Keratinocyte (primary cell): ENCODE results near the gene EFCAB6. TPM values are rescaled to one million over a fixed set of nuclear protein-coding genes. Genes with fewer than 3 reads are reported as not detected.

Experiments used
- DNase-seq: peaks from one replicate; pipeline ENCODE4 v3.0.0-alpha.2; 2011; ENCODE audit warnings: low read depth, missing footprints, low spot score
- FAIRE-seq: peaks from 2 replicates; lab custom pipeline; 2011; peaks lifted over from hg19 to GRCh38; lab: Jason Lieb, UNC
- H2AFZ ChIP-seq: 2 replicates; pipeline ENCODE4 v1.6.0; 2012; ENCODE audit warnings: low read length, control low read depth, inconsistent platforms; ENCODE audit not compliant: control insufficient read depth
- H3K27ac ChIP-seq: 2 replicates; pipeline ENCODE4 v1.5.1; 2011; ENCODE audit warnings: low read length; ENCODE audit not compliant: control insufficient read depth, insufficient read depth
- H3K27me3 ChIP-seq: 3 replicates; pipeline ENCODE4 v1.6.0; 2011; ENCODE audit warnings: low read length; ENCODE audit not compliant: control insufficient read depth, insufficient read depth; ENCODE audit errors: extremely low read depth
- H3K36me3 ChIP-seq, 2 experiments: 2 replicates in 1 of 2; 3 replicates in 1 of 2; pipeline ENCODE4 v1.5.1; 2011; ENCODE audit warnings: low read length in 2 of 2, mild to moderate bottlenecking in 1 of 2; ENCODE audit not compliant: control insufficient read depth in 2 of 2, insufficient read depth in 2 of 2; ENCODE audit errors: extremely low read depth in 1 of 2
- H3K4me1 ChIP-seq: 3 replicates; pipeline ENCODE4 v1.5.1; 2011; ENCODE audit warnings: low read length; ENCODE audit not compliant: control insufficient read depth, insufficient read depth; ENCODE audit errors: extremely low read depth
- H3K4me2 ChIP-seq: 3 replicates; pipeline ENCODE4 v1.6.0; 2011; ENCODE audit warnings: low read depth, low read length; ENCODE audit not compliant: control insufficient read depth, insufficient read depth; ENCODE audit errors: extremely low read depth
- H3K4me3 ChIP-seq, 3 experiments: fragments of 200-600 bp in 1 of 3; sonication (generic) in 1 of 3; 2 replicates in 2 of 3; 3 replicates in 1 of 3; pipeline ENCODE4 v1.5.1; 2011 to 2016; ENCODE audit warnings: low read length in 3 of 3, mild to moderate bottlenecking in 3 of 3, control low read depth in 2 of 3, inconsistent platforms in 1 of 3, low read depth in 1 of 3, mixed read lengths in 1 of 3, mixed run types in 1 of 3, moderate library complexity in 1 of 3; ENCODE audit not compliant: control insufficient read depth in 2 of 3, insufficient read depth in 2 of 3; ENCODE audit errors: extremely low read depth in 1 of 3
- H3K79me2 ChIP-seq: 2 replicates; pipeline ENCODE4 v1.6.0; 2012; ENCODE audit warnings: low read length; ENCODE audit not compliant: control insufficient read depth, insufficient read depth
- H3K9ac ChIP-seq: 3 replicates; pipeline ENCODE4 v1.6.0; 2011; ENCODE audit warnings: low read length; ENCODE audit not compliant: control insufficient read depth, insufficient read depth; ENCODE audit errors: extremely low read depth
- H3K9me1 ChIP-seq: 3 replicates; pipeline ENCODE4 v1.6.0; 2011; ENCODE audit warnings: low read length; ENCODE audit not compliant: control insufficient read depth, insufficient read depth; ENCODE audit errors: extremely low read depth
- H3K9me3 ChIP-seq: 2 replicates; pipeline ENCODE4 v1.5.1; 2012; ENCODE audit warnings: low read depth, low read length; ENCODE audit not compliant: control insufficient read depth
- H4K20me1 ChIP-seq: 3 replicates; pipeline ENCODE4 v1.6.0; 2011; ENCODE audit warnings: low read length; ENCODE audit not compliant: control insufficient read depth, insufficient read depth; ENCODE audit errors: extremely low read depth
- EZH2 ChIP-seq: IDR thresholded peaks from one replicate; pipeline ENCODE4 v1.6.1; 2012; ENCODE audit warnings: inconsistent platforms, mild to moderate bottlenecking, low read length, moderate library complexity
- dilution Hi-C: fragments of 300-500 bp; cut with MboI; formaldehyde crosslinking; loops from one replicate; pipeline ENCODE4 v1.7.0; 2020; ENCODE audit warnings: low sequenced_read_pairs; ENCODE audit not compliant: extremely low pct_ligation_motif_present
- polyA plus RNA-seq, 5 experiments: library from polyadenylated mRNA; depleted of rRNA in 3 of 5; stranded (reverse) in 3 of 5; stranded (forward) in 1 of 5; unstranded in 1 of 5; fragments of >200 nt; gene quantifications; 1 replicate in 1 of 5; 2 replicates in 3 of 5; 3 replicates in 1 of 5; pipeline versions ENCODE4 v1.2.1 to v1.2.3, GENCODE V29; 2011 to 2012; ENCODE audit warnings: missing spikeins in 2 of 5, low read depth in 1 of 5, low replicate concordance in 1 of 5
- TF ChIP-seq, protein P1 (sequence below), 3 experiments: IDR thresholded peaks in 1 of 3; conservative IDR thresholded peaks in 1 of 3; optimal IDR thresholded peaks in 1 of 3; 2 replicates in 2 of 3; 3 replicates in 1 of 3; pipeline versions ENCODE3 to v1.5.1; 2011; ENCODE audit warnings: low read length in 3 of 3, mild to moderate bottlenecking in 3 of 3, moderate library complexity in 2 of 3, control low read depth in 1 of 3, inconsistent platforms in 1 of 3; ENCODE audit not compliant: insufficient read depth in 2 of 3; ENCODE audit errors: extremely low read depth in 1 of 3

Gene EFCAB6
- polyA plus RNA-seq, 1 donor (not counting 4 experiments of a cell fraction or from before 2014, with no cell fraction given) = 0.18 TPM

DNA sequence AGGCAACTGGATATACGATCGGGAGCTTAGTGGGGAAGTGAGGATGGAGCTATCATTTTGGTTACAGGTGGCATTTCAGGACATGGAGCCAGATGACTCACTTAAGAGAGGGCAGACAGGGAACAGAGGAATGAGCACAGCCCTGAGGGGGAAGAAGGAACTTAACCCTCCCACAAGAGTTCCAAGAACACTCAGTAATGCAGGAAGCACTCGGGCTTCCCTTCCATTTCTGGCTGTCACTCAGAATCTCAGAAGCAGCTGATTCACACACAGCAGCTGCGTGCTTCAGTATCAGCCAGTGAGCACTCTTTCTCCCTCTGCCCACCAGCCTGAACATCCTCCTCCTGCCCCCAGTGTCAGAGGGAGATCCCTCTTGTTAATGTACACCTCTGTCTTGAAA lies 34.8 kb downstream of the EFCAB6 start:
- Histone ChIP-seq H3K4me1 (peaks cover 5% of the 10 kb centered on the region), H3K9me3 (no peaks in the 10 kb centered on the region), H4K20me1 (no peaks in the 10 kb centered on the region), H3K4me3 (peak overlapping the region in 1 of 3 experiments; percentile 0), H3K79me2 (no peaks in the 10 kb centered on the region), H3K36me3 (no peaks in the 10 kb centered on the region), H3K4me2 (peak overlapping the region; percentile 59), H3K27ac (no peak overlapping the region), H2AFZ (peak overlapping the region; percentile 29), H3K9me1 (no peaks in the 10 kb centered on the region), H3K27me3 (no peaks in the 10 kb centered on the region), H3K9ac (no peak overlapping the region)
- no peak for TF ChIP-seq EZH2
- TF ChIP-seq, protein P1, sequence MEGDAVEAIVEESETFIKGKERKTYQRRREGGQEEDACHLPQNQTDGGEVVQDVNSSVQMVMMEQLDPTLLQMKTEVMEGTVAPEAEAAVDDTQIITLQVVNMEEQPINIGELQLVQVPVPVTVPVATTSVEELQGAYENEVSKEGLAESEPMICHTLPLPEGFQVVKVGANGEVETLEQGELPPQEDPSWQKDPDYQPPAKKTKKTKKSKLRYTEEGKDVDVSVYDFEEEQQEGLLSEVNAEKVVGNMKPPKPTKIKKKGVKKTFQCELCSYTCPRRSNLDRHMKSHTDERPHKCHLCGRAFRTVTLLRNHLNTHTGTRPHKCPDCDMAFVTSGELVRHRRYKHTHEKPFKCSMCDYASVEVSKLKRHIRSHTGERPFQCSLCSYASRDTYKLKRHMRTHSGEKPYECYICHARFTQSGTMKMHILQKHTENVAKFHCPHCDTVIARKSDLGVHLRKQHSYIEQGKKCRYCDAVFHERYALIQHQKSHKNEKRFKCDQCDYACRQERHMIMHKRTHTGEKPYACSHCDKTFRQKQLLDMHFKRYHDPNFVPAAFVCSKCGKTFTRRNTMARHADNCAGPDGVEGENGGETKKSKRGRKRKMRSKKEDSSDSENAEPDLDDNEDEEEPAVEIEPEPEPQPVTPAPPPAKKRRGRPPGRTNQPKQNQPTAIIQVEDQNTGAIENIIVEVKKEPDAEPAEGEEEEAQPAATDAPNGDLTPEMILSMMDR (optimal IDR thresholded peaks at IDR 0.05 in 1 of 3, IDR thresholded peaks at IDR 0.05 in 1 of 3, conservative IDR thresholded peaks at IDR 0.05 in 1 of 3; ENCODE audit: extremely low read depth in 1 of 3, insufficient read depth in 2 of 3, low read length in 3 of 3) = peak in 1 of 3 experiments; percentile 12
- peak; percentile 36 for DNase-seq
- dilution Hi-C loops = no loop called here
- peak; percentile 97 for FAIRE-seq

- FAIRE-seq (no peak), DNase-seq (no peak)
- dilution Hi-C loops = no loop called here
- TF ChIP-seq, protein P1 (optimal IDR thresholded peaks at IDR 0.05 in 1 of 3, IDR thresholded peaks at IDR 0.05 in 1 of 3, conservative IDR thresholded peaks at IDR 0.05 in 1 of 3; ENCODE audit: extremely low read depth in 1 of 3, insufficient read depth in 2 of 3, low read length in 3 of 3) = no peak
- Histone ChIP-seq H3K9ac (no peak overlapping the region), H3K9me1 (no peaks in the 10 kb centered on the region), H4K20me1 (no peaks in the 10 kb centered on the region), H3K9me3 (no peaks in the 10 kb centered on the region), H2AFZ (no peak overlapping the region), H3K27me3 (no peaks in the 10 kb centered on the region), H3K79me2 (no peaks in the 10 kb centered on the region), H3K27ac (no peak overlapping the region), H3K36me3 (no peaks in the 10 kb centered on the region), H3K4me1 (peaks cover 5% of the 10 kb centered on the region), H3K4me2 (no peak overlapping the region), H3K4me3 (no peak overlapping the region)
Observed at GRCh38 chr22:43776081-43776670, 35.9 kb downstream of the EFCAB6 start.
